ENCODE measurements around the gene CGB1.
"Not testable (repeated sequence)": the region's sequence is repeated elsewhere in the genome, so short reads cannot be mapped to it uniquely, and the experiment has no call there.

Gene CGB1

DNA sequence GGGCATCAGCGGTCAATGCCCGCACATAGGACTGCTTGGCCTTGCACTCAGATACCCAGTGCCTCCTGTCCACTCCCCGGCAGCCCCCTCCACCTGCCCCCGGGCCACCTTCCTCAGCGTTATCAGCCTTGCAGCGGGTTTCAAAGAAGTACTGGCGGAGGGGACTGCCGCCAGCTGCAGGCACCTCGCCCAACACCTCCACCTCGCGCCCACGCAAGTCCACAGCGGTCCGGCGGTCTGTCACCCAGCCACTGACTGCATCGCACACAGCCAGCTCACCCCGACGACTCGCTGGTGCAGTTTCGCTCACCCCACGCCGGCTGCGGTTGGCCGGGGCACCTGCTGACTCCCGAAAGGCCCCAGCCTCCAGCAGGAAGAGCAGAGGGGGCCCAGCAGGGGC is 24.8 kb upstream of the CGB1 start:
- TF ChIP-seq, protein P1, sequence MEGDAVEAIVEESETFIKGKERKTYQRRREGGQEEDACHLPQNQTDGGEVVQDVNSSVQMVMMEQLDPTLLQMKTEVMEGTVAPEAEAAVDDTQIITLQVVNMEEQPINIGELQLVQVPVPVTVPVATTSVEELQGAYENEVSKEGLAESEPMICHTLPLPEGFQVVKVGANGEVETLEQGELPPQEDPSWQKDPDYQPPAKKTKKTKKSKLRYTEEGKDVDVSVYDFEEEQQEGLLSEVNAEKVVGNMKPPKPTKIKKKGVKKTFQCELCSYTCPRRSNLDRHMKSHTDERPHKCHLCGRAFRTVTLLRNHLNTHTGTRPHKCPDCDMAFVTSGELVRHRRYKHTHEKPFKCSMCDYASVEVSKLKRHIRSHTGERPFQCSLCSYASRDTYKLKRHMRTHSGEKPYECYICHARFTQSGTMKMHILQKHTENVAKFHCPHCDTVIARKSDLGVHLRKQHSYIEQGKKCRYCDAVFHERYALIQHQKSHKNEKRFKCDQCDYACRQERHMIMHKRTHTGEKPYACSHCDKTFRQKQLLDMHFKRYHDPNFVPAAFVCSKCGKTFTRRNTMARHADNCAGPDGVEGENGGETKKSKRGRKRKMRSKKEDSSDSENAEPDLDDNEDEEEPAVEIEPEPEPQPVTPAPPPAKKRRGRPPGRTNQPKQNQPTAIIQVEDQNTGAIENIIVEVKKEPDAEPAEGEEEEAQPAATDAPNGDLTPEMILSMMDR (IDR thresholded peaks at IDR 0.05; ENCODE audit: unreplicated experiment in 3 of 3): no peak
- Mint-ChIP-seq H3K4me1 (peaks cover 28% of the 10 kb centered on the region), H3K36me3 (ENCODE audit: low read depth) (no peaks in the 10 kb centered on the region), H3K9me3 (no peaks in the 10 kb centered on the region), H3K27me3 (ENCODE audit: low read depth) (peaks cover 56% of the 10 kb centered on the region), H3K4me3 (no peak overlapping the region), H3K27ac (no peak overlapping the region)

- peak overlapping the region in 1 of 3 experiments; percentile 38 for H3K4me3 Mint-ChIP-seq
- H3K4me1 Mint-ChIP-seq: peaks cover 23% of the 10 kb centered on the region
- H3K27me3 Mint-ChIP-seq (ENCODE audit: low read depth): peaks cover 57% of the 10 kb centered on the region
- H3K9me3 Mint-ChIP-seq: no peaks in the 10 kb centered on the region
- TF ChIP-seq, protein P1 (IDR thresholded peaks at IDR 0.05; ENCODE audit: unreplicated experiment in 3 of 3): no peak
- no peak overlapping the region for H3K27ac Mint-ChIP-seq
- H3K36me3 Mint-ChIP-seq (ENCODE audit: low read depth): no peaks in the 10 kb centered on the region
Observed at GRCh38 chr19:49061000-49061399, 24.3 kb upstream of the CGB1 start.

DNA sequence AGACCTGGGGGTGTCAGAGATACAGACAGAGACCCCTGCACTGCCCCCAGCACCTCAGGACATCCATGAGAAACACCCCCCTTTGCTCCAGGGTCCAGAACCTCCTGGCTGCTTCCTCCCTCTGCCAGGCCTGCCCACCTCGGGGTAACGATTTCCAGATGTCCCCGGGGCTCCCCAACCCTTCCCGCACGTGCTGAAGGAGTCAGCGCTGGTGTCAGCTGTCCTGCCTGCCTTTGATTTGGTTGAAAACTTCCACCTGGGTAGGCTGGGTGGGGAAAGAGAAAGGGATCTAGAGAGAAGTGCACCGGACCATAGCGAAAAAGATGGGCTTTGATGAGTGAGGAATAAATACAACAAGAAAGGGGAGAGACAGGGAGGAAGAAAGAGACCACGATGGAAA is 22.4 kb upstream of the CGB1 start:
- no peaks in the 10 kb centered on the region for H3K9me3 Mint-ChIP-seq
- H3K4me3 Mint-ChIP-seq: peak overlapping the region; percentile 1 to 8 (median 3)
- H3K36me3 Mint-ChIP-seq (ENCODE audit: low read depth): no peaks in the 10 kb centered on the region
- H3K27ac Mint-ChIP-seq: no peak overlapping the region
- TF ChIP-seq, protein P1 (IDR thresholded peaks at IDR 0.05; ENCODE audit: unreplicated experiment in 3 of 3): no peak
- H3K27me3 Mint-ChIP-seq (ENCODE audit: low read depth): peaks cover 69% of the 10 kb centered on the region
- H3K4me1 Mint-ChIP-seq: peaks cover 16% of the 10 kb centered on the region

DNA sequence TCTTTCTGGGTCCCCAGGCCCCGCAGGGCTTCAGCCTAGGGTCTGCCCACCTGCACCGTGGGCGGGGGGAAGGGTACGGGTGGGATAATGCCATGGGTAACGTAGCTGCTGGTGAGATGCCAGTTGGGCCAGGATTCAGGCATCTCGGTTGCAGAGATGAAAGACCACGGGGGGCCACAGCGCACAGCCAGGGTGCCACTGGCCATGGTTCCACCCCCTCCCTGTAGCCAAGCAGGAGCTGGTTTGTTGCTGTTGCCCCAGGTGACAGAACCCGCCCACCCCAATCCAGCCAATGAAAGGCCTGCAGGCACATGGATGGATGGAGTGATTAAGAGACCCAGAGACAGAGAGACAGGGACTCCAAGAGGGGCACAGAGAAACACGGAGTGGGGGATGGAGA is 21.9 kb upstream of the CGB1 start:
- Mint-ChIP-seq H3K36me3 (ENCODE audit: low read depth) (no peaks in the 10 kb centered on the region), H3K27ac (no peak overlapping the region), H3K9me3 (no peaks in the 10 kb centered on the region), H3K4me1 (peaks cover 16% of the 10 kb centered on the region), H3K27me3 (ENCODE audit: low read depth) (peaks cover 74% of the 10 kb centered on the region), H3K4me3 (peak overlapping the region in 2 of 3 experiments; percentile 16 to 78)
- TF ChIP-seq, protein P1 (IDR thresholded peaks at IDR 0.05; ENCODE audit: unreplicated experiment in 3 of 3): no peak

DNA sequence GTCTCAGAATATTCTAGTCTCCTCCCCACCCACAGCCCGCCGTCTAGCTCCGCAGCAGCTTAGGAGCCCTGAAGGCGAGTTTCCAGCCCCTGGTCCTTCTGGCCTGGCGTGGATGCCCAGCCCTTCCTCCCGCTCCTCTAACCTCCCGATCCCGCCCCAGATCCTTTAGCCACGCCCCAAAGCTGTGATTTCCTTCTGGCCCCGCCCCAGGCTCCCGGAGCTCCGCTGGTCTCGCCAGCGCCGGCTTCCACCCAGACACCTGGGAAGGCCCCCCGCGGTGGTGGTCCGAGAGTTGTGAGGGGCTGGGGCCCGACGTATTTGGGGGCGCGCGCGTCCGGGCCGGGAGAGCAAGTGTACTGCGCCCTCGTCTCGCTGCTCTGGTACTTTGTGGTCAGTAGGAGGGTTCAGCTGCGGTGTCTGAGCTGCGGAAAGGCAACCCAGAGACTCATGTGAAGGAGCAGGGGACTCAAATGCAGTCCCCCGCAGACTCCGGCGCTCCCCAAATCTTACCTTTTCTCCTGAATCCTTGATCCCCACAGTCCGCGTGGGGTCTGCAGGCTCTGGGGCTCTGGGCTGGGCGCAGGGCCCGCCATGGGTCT is 21.0 kb upstream of the CGB1 start, which contains the start of gene CGB7:
Gene CGB7 (minus strand): TSS at position 114 of the 599 bp plus-strand sequence. CDS start 2,374 bp downstream, outside the sequence.
- TF ChIP-seq, protein P1 (IDR thresholded peaks at IDR 0.05; ENCODE audit: unreplicated experiment in 3 of 3): no peak
- Mint-ChIP-seq H3K4me1 (peaks cover 16% of the 10 kb centered on the region), H3K36me3 (ENCODE audit: low read depth) (no peaks in the 10 kb centered on the region), H3K27ac (no peak within 1 kb of the TSS), H3K4me3 (peak within 1 kb of the TSS; percentile 76 to 78 (median 77)), H3K9me3 (no peaks in the 10 kb centered on the region), H3K27me3 (ENCODE audit: low read depth) (peaks cover 75% of the 10 kb centered on the region)

- H3K9me3 Mint-ChIP-seq; H3K27ac Mint-ChIP-seq; H3K36me3 Mint-ChIP-seq (ENCODE audit: low read depth): not testable (repeated sequence)
- peaks cover 77% of the 10 kb centered on the region for H3K27me3 Mint-ChIP-seq (ENCODE audit: low read depth)
- peaks cover 16% of the 10 kb centered on the region for H3K4me1 Mint-ChIP-seq
- H3K4me3 Mint-ChIP-seq: peak overlapping the region; percentile 76 to 78 (median 77)
Observed at GRCh38 chr19:49056902-49057596, 20.4 kb upstream of the CGB1 start.

All from nephron (organoid).